OCI-LY3 (cell line): ENCODE results near the gene CREB3L2.

Experiments used
- H2AFZ ChIP-seq: fragments of 200-600, 300-600 bp; shearing (Covaris generic); 2 replicates; pipeline ENCODE4 v1.6.0; 2014; ENCODE audit warnings: antibody characterized with exemption, low read depth, low read length
- H3K27ac ChIP-seq: fragments of 200-600, 300-600 bp; sonication (generic); 2 replicates; pipeline ENCODE4 v1.5.1; 2014; ENCODE audit warnings: mild to moderate bottlenecking, low read length, moderate library complexity, mixed read lengths
- H3K27me3 ChIP-seq: fragments of 200-600, 300-600 bp; sonication (generic); 2 replicates; pipeline ENCODE4 v1.6.1; 2014; ENCODE audit warnings: low read depth, low read length, mixed read lengths
- H3K36me3 ChIP-seq: fragments of 200-600, 300-600 bp; sonication (generic); replicated peaks from 2 replicates; pipeline ENCODE3; 2014; ENCODE audit warnings: low read depth, low read length, mixed read lengths
- H3K4me1 ChIP-seq: fragments of 300-600, 200-600 bp; sonication (generic); 2 replicates; pipeline ENCODE4 v1.6.1; 2014; ENCODE audit warnings: low read length, mixed read lengths
- H3K4me2 ChIP-seq: fragments of 200-600, 300-600 bp; sonication (generic); 2 replicates; pipeline ENCODE4 v1.6.1; 2014; ENCODE audit warnings: low read length, mixed read lengths
- H3K4me3 ChIP-seq: fragments of 300-600, 200-600 bp; sonication (generic); 2 replicates; pipeline ENCODE4 v1.5.1; 2014; ENCODE audit warnings: antibody characterized with exemption, mild to moderate bottlenecking, low read length, moderate library complexity
- H3K79me2 ChIP-seq: fragments of 300-600, 200-600 bp; shearing (Covaris generic); 2 replicates; pipeline ENCODE4 v1.6.1; 2014; ENCODE audit warnings: mild to moderate bottlenecking, low read length, mixed read lengths
- H3K9ac ChIP-seq: fragments of 300-600, 200-600 bp; shearing (Covaris generic); 2 replicates; pipeline ENCODE4 v1.6.0; 2014; ENCODE audit warnings: mild to moderate bottlenecking, low read length, moderate library complexity
- H3K9me3 ChIP-seq: fragments of 200-600, 300-600 bp; shearing (Covaris generic); 2 replicates; pipeline ENCODE4 v1.6.1; 2014; ENCODE audit warnings: low read length, mixed read lengths; ENCODE audit not compliant: insufficient read depth
- H4K20me1 ChIP-seq: fragments of 200-600, 300-600 bp; sonication (generic); 2 replicates; pipeline ENCODE4 v1.6.1; 2016; ENCODE audit warnings: low read length, mixed read lengths; ENCODE audit not compliant: insufficient read depth
- CTCF ChIP-seq: fragments of 200-600, 300-600 bp; sonication (generic); IDR thresholded peaks from 2 replicates; pipeline ENCODE4 v1.5.1; 2014; ENCODE audit warnings: antibody characterized with exemption, low read length, low read depth
- EZH2phosphoT487 ChIP-seq: fragments of 200-600 bp; shearing (Covaris generic); IDR thresholded peaks from 2 replicates; pipeline ENCODE4 v1.6.1; 2018; ENCODE audit warnings: antibody characterized with exemption, mixed run types, low read depth

The CREB3L2 gene

GRCh38 chr7:138030679-138031351 lies 28.9 kb upstream of the CREB3L2 start:
- TF ChIP-seq CTCF (no peak), EZH2phosphoT487 (no peak)
- peaks cover 24% of the 10 kb centered on the region for H3K4me1 ChIP-seq

GRCh38 chr7:138029941-138030340 lies 28.1 kb upstream of the CREB3L2 start:
- peaks cover 26% of the 10 kb centered on the region for H3K4me1 ChIP-seq
- peaks cover 8% of the 10 kb centered on the region for H3K36me3 ChIP-seq
- no peak overlapping the region for H3K27ac ChIP-seq
- no peak overlapping the region for H3K4me2 ChIP-seq
- TF ChIP-seq EZH2phosphoT487: no peak
- TF ChIP-seq CTCF: no peak
- no peak overlapping the region for H3K9ac ChIP-seq
- no peaks in the 10 kb centered on the region; the same call in 1 of the 2 replicates for H3K9me3 ChIP-seq
- H4K20me1 ChIP-seq: no peaks in the 10 kb centered on the region
- no peak overlapping the region for H2AFZ ChIP-seq
- H3K27me3 ChIP-seq: no peaks in the 10 kb centered on the region
- H3K79me2 ChIP-seq: no peaks in the 10 kb centered on the region
- no peak overlapping the region for H3K4me3 ChIP-seq

More at GRCh38 chr7:138030679-138031351, 28.9 kb upstream of the CREB3L2 start:
- Histone ChIP-seq H4K20me1 (no peaks in the 10 kb centered on the region), H2AFZ (no peak overlapping the region), H3K9me3 (no peaks in the 10 kb centered on the region; the same call in 1 of the 2 replicates), H3K27ac (no peak overlapping the region), H3K4me2 (no peak overlapping the region), H3K79me2 (no peaks in the 10 kb centered on the region), H3K4me3 (no peak overlapping the region), H3K9ac (no peak overlapping the region), H3K36me3 (peaks cover 6% of the 10 kb centered on the region), H3K27me3 (no peaks in the 10 kb centered on the region)

- Histone ChIP-seq H2AFZ (no peak overlapping the region), H3K27me3 (no peaks in the 10 kb centered on the region), H3K27ac (no peak overlapping the region), H3K36me3 (peaks cover 10% of the 10 kb centered on the region), H3K4me2 (peak overlapping the region; percentile 61; the same call in 1 of the 2 replicates), H3K9ac (no peak overlapping the region), H3K4me1 (peaks cover 29% of the 10 kb centered on the region), H3K4me3 (no peak overlapping the region), H4K20me1 (no peaks in the 10 kb centered on the region), H3K79me2 (no peaks in the 10 kb centered on the region), H3K9me3 (no peaks in the 10 kb centered on the region; the same call in 1 of the 2 replicates)
- TF ChIP-seq EZH2phosphoT487 (no peak), CTCF (no peak)
These were observed 27.2 kb upstream of the CREB3L2 start for GRCh38 chr7:138029126-138029525.

GRCh38 chr7:138027100-138027499 lies 25.2 kb upstream of the CREB3L2 start:
- H3K27me3 ChIP-seq: no peaks in the 10 kb centered on the region
- H3K27ac ChIP-seq: no peak overlapping the region
- no peaks in the 10 kb centered on the region; the same call in 1 of the 2 replicates for H3K9me3 ChIP-seq
- H4K20me1 ChIP-seq: no peaks in the 10 kb centered on the region
- no peaks in the 10 kb centered on the region for H3K79me2 ChIP-seq
- no peak for TF ChIP-seq CTCF
- no peak for TF ChIP-seq EZH2phosphoT487
- no peak overlapping the region for H3K9ac ChIP-seq
- peaks cover 10% of the 10 kb centered on the region for H3K36me3 ChIP-seq
- H3K4me1 ChIP-seq: peaks cover 34% of the 10 kb centered on the region
- no peak overlapping the region for H3K4me3 ChIP-seq
- H3K4me2 ChIP-seq: no peak overlapping the region
- no peak overlapping the region for H2AFZ ChIP-seq
